AG10803 (cell line): Measurements from ENCODE around the gene OR6Q1.

Source experiments
- DNase-seq: peaks from one replicate; pipeline ENCODE4 v3.0.0; 2010; ENCODE audit warnings: low read depth
- H3K4me3 ChIP-seq: 2 replicates; pipeline ENCODE4 v1.5.1; 2011; ENCODE audit warnings: mild to moderate bottlenecking, low read length, control low read depth
- CTCF ChIP-seq: conservative IDR thresholded peaks from 2 replicates; pipeline ENCODE4 v1.5.1; 2011; ENCODE audit warnings: mild to moderate bottlenecking, low read length, control low read depth, inconsistent platforms

OR6Q1 gene

DNA sequence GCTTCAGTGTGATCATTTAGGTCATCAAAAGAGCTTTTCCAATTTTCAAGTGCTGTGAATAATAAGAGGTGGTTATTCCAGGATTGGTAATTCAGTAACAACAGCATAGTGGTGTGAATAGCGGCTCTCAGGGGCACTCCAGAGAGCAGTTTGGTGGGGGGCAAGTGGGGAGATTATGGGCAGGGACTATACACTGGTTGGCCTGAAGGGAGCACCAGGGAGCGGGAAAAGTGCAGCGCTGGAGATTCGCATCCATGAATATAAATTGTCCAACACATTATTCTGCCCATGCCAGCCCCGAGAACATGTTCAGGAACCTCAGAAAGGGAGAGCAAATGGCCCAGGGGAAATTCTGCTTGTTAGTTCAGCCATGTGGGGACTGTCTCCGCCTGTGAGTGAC is 37.9 kb downstream of the OR6Q1 start:
- TF ChIP-seq CTCF: no peak
- no peak overlapping the region for H3K4me3 ChIP-seq
- no peak for DNase-seq

GRCh38 chr11:58070585-58070984 is 39.8 kb downstream of the OR6Q1 start:
- no peak for DNase-seq
- no peak overlapping the region for H3K4me3 ChIP-seq
- no peak for TF ChIP-seq CTCF

- H3K4me3 ChIP-seq: no peak overlapping the region
- peak; percentile 37 for DNase-seq
- no peak for TF ChIP-seq CTCF
These were observed 45.0 kb downstream of the OR6Q1 start for GRCh38 chr11:58075781-58076180.
